Nephron progenitor cell (in vitro differentiated cells): Measurements from ENCODE around the gene COL26A1.
A peak's percentile ranks its signal among the peaks of the same experiment; 100 is the strongest.
"Not testable (repeated sequence)": the region's sequence is repeated elsewhere in the genome, so short reads cannot be mapped to it uniquely, and the experiment has no call there.

Experiments
- DNase-seq: peaks from one replicate; pipeline ENCODE4 v3.0.0; 2021
- H3K27ac Mint-ChIP-seq: 2 replicates; pipeline ENCODE4 v1.8.0; 2021; ENCODE audit warnings: mild to moderate bottlenecking, moderate library complexity, mixed read lengths
- H3K27me3 Mint-ChIP-seq: 2 replicates; pipeline ENCODE4 v1.8.0; 2021; ENCODE audit warnings: mild to moderate bottlenecking, low read depth, mixed read lengths; ENCODE audit not compliant: poor library complexity
- H3K36me3 Mint-ChIP-seq: 2 replicates; pipeline ENCODE4 v1.8.0; 2021; ENCODE audit warnings: low read depth, mixed read lengths
- H3K4me1 Mint-ChIP-seq: 2 replicates; pipeline ENCODE4 v1.8.0; 2021; ENCODE audit warnings: mixed read lengths
- H3K4me3 Mint-ChIP-seq: 2 replicates; pipeline ENCODE4 v1.8.0; 2021; ENCODE audit warnings: mild to moderate bottlenecking, moderate library complexity, mixed read lengths
- H3K9me3 Mint-ChIP-seq: 2 replicates; pipeline ENCODE4 v1.8.0; 2021; ENCODE audit warnings: mild to moderate bottlenecking, moderate library complexity, mixed read lengths
- TF ChIP-seq, protein P1 (sequence below): fragments of 200-600 bp; sonication (generic); IDR thresholded peaks from 2 replicates; pipeline ENCODE4 v1.5.0; 2021; ENCODE audit warnings: antibody characterized with exemption

The COL26A1 gene

DNA sequence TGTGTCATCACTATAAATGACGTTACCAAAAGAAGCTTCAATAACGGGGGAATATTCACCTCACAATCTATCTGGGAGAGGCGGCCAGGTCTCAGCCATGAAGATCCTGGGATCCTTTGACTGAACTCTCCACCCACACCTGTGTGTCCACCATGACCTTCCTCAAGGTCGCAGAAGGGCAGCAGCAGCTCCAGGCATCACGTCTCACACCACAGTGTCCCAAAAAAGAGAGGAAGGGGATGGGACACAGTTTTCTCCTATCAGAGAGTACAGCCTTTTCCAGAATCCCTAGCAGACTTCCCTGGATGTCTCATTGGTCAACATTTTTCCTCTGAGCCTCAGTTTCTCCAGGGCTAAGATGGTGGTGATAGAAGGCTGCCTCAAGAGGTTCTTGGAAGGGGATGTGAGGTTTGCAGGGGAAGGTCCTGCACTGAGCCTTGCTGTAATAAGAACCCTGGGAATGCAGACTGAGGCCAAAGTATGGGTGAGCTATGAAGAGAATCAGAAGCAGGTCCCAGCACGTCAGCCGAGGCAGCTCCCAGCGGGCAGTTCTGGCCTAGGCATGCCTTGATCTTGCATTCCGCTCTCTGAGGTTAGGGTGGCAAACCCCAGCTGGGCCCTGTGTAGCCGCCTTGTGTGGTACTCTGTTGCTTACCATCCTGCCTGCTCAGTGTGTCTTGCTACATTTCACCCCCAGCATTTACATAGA, 63.8 kb downstream of the COL26A1 start:
- H3K4me1 Mint-ChIP-seq = peaks cover 21% of the 10 kb centered on the region
- H3K9me3 Mint-ChIP-seq = peaks cover 7% of the 10 kb centered on the region
- H3K27me3 Mint-ChIP-seq = no peaks in the 10 kb centered on the region
- H3K27ac Mint-ChIP-seq = no peak overlapping the region
- H3K4me3 Mint-ChIP-seq = no peak overlapping the region
- TF ChIP-seq, protein P1, sequence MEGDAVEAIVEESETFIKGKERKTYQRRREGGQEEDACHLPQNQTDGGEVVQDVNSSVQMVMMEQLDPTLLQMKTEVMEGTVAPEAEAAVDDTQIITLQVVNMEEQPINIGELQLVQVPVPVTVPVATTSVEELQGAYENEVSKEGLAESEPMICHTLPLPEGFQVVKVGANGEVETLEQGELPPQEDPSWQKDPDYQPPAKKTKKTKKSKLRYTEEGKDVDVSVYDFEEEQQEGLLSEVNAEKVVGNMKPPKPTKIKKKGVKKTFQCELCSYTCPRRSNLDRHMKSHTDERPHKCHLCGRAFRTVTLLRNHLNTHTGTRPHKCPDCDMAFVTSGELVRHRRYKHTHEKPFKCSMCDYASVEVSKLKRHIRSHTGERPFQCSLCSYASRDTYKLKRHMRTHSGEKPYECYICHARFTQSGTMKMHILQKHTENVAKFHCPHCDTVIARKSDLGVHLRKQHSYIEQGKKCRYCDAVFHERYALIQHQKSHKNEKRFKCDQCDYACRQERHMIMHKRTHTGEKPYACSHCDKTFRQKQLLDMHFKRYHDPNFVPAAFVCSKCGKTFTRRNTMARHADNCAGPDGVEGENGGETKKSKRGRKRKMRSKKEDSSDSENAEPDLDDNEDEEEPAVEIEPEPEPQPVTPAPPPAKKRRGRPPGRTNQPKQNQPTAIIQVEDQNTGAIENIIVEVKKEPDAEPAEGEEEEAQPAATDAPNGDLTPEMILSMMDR = no peak
- DNase-seq = no peak
- H3K36me3 Mint-ChIP-seq = peaks cover 53% of the 10 kb centered on the region

DNA sequence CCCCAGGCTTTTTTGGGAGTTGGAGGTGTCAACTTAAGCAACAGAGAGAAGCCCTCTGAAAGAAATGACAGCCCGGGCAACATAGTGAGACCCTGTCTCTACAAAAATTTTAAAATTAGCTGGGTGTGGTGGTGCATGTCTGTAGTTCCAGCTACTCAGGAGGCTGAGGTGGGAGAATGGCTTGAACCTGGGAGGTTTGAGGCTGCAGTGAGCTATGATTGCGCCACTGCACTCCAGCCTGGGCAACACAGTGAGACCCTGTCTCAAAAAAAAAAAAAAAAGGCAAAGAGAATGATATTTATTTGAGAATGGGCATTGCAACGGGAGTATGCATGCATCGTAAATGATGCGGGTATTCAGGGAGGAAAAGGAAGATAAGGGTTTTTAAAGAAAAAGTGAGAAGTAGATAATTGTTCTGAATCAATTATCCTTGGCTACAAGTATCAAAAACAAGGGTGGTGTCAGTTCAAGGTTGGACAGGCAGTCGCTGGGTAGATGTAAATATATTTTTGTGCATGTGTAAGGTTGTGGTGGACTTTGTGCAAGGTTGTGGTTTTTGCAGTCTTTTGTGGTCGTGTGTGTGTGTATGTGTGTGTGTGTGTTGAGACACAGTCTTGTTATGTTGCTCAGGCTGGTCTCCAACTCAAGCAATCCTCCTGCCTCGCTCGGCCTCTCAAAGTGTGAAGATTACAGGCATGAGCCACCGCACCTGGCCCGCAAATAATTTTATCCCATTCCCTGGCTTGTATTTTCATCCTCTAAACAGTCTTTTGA, 65.6 kb downstream of the COL26A1 start:
- peak overlapping the region; percentile 62 for H3K27ac Mint-ChIP-seq
- peaks cover 7% of the 10 kb centered on the region for H3K9me3 Mint-ChIP-seq
- H3K4me1 Mint-ChIP-seq = peaks cover 13% of the 10 kb centered on the region
- H3K4me3 Mint-ChIP-seq = no peak overlapping the region
- no peak for DNase-seq
- H3K36me3 Mint-ChIP-seq = peaks cover 59% of the 10 kb centered on the region
- peaks cover 3% of the 10 kb centered on the region for H3K27me3 Mint-ChIP-seq
- TF ChIP-seq, protein P1 = no peak

DNA sequence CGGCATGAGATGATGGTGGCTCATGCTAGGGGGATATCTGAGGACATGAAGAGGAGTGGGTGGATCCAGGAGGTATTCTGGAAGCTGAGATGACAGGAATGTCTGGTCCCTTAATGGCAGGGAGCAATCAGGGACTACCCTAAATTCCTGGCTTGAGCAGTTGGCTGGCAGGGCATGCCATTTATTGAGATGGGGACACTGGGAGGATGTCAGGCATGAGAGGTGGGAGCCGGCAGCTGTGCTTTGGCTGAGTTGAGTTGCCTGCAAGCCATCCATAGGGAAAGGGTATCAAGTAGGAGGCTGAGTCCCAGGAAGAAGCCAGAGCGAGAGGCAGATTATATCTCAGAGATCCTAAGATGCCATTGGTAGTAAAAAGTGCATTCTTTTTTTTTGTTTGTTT, 69.6 kb downstream of the COL26A1 start:
- Mint-ChIP-seq H3K4me1 (peaks cover 43% of the 10 kb centered on the region), H3K27ac (no peak overlapping the region), H3K36me3 (peaks cover 41% of the 10 kb centered on the region), H3K4me3 (no peak overlapping the region), H3K27me3 (peaks cover 7% of the 10 kb centered on the region), H3K9me3 (no peaks in the 10 kb centered on the region)
- TF ChIP-seq, protein P1 = no peak
- DNase-seq = no peak

DNA sequence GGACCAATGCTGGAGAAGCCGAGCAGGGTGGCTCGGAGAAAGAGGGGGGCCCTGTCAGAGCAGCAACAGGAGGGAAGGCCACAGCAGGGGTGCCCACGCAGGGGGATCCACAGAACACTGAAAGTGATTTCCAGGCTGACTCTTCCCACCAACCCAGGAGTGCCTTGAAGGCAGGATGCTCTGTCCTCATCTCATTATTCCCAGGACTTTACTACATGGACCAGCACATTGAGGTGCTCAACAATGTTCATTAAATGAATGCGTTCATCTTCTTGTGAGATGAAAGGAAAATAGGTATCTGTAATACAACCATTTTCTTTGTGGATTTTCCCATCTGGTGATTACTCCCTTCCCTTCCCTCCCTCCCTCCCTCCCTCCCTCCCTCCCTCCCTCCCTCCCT, 71.0 kb downstream of the COL26A1 start:
- peaks cover 37% of the 10 kb centered on the region for H3K4me1 Mint-ChIP-seq
- no peaks in the 10 kb centered on the region for H3K9me3 Mint-ChIP-seq
- H3K4me3 Mint-ChIP-seq = no peak overlapping the region
- TF ChIP-seq, protein P1 = no peak
- peaks cover 7% of the 10 kb centered on the region for H3K27me3 Mint-ChIP-seq
- peaks cover 29% of the 10 kb centered on the region for H3K36me3 Mint-ChIP-seq
- DNase-seq = no peak
- H3K27ac Mint-ChIP-seq = no peak overlapping the region

DNA sequence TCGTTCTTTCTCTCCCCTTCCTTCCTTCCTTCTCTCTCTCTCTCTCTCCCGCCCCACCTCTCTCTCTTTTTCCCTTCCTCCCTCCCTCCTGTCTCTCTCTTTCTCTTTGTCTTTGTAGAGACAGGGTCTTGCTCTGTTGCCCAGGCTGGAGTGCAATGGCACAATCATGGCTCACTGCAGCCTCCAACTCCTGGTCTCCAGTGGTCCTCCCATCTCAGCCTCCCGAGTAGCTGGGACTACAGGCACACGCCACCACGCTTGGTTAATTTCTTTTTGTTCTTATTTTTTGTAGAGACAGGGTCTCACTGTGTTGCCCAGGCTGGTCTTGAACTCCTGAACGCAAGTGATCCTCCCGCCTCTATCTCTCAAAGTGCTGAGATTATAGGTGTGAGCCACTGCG, 71.5 kb downstream of the COL26A1 start:
- not testable (repeated sequence) for DNase-seq, H3K27me3 Mint-ChIP-seq, H3K9me3 Mint-ChIP-seq, H3K4me3 Mint-ChIP-seq
- Mint-ChIP-seq H3K36me3 (peaks cover 29% of the 10 kb centered on the region), H3K27ac (peak overlapping the region; percentile 90), H3K4me1 (peaks cover 37% of the 10 kb centered on the region)

DNA sequence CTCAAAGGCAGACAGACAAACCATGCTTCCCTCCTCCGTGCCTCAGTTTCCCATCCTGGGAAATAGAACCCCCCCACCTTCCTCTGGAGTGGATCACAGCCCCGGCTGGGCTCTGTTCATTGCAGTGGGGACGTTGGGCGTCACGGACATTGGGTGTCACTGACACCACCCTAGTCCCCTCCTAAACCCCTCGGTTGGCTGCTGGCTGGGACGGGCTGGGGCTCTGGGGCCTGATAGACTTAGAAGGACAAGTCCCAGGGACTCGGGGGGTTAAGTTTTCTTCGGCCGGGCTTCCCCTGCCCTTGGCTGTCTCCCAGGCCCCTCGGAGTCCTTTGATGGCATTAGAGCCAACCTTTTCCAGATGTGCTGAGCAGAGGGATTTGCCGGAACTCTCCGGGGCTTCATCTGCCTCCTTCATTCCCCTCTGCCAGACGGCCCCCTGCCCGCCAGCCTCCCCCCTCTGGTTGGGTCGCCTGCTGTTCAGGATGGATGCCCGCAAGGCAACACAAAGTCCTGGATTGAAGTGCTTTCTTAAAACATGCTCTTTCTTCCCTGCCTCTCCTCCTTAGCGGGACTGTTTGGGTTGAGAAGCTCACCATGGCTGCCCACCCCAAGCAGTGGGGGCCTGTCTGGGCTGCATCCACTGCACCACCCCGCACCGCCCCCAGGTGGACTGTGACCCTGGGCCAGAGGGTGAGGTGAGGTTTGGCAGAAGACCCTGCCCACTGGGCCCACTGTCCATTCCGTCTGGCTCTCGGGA, 73.0 kb downstream of the COL26A1 start:
- H3K27me3 Mint-ChIP-seq = peaks cover 7% of the 10 kb centered on the region

More for the DNA sequence above, 73.0 kb downstream of the COL26A1 start:
- TF ChIP-seq, protein P1 = peak; percentile 9
- peak; percentile 49 for DNase-seq
- Mint-ChIP-seq H3K4me1 (peaks cover 37% of the 10 kb centered on the region), H3K27ac (peak overlapping the region; percentile 83), H3K36me3 (peaks cover 20% of the 10 kb centered on the region), H3K9me3 (no peaks in the 10 kb centered on the region), H3K4me3 (peak overlapping the region; percentile 36)
